ENCODE results near the gene TBRG1.

DNA sequence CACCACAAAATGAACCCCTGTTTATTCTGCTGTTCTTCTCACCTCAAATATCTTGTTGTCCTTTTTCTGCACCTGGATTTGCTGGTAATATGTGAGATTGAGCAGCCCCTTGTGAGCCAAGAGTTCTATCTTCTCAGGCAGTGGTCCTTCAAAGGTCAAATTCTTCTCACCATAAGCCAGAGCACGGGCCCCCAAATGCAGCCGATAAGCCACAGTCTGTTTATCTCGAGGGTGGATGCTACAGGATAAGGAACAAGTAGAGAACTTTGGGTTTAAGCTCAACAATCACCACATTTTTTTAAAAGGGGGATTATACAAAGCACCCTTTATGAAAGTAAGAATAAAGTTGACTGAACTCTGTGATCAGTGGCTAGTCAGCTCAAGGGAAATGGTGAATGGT, 15.8 kb downstream of the TBRG1 start:
- TF ChIP-seq EZH2 (IDR thresholded peaks at IDR 0.05; ENCODE audit: low read depth) (no peak), CTCF (conservative IDR thresholded peaks at IDR 0.05) (no peak)

Data from PC-9 (cell line).